GM18909 (cell line): ENCODE measurements around the gene RPL21.
"Not testable (repeated sequence)": the region's sequence is repeated elsewhere in the genome, so short reads cannot be mapped to it uniquely, and the experiment has no call there.

Source experiments
- ATAC-seq: cut with Tn5 transposase; IDR thresholded peaks from one replicate; pipeline ENCODE4 v1.9.1; 2021; ENCODE audit warnings: mild to moderate bottlenecking; ENCODE audit not compliant: unreplicated experiment, poor library complexity

Gene RPL21

DNA sequence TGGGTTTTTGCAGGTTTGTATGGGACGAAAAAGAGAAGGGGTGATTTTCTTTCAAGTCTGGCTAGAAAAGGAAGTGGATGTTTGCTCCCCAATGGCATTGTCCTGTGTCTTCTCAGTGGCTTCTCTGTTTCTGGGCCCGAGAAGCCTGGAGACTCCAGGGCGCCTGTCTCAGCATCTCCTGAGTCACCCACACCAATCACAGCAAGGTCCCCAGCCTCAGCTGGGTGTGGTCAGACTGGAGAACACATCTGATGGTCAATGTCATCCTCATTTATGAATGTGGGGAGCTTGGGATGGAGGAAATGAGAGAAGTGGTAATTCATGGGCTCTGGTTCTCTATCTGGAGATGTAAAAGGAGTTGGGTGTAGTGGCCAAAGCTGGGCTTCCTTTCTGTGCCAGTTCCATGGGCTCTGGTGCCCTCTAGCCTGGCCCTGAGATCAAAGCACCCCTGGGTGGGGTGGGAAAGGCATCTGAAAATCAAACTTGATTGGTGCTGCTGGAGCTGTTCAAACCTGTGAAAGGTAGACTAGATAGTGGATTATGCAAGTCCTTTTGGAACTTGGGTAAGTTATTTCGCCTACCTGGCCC, 32.6 kb downstream of the RPL21 start:
- ATAC-seq, result no peak

DNA sequence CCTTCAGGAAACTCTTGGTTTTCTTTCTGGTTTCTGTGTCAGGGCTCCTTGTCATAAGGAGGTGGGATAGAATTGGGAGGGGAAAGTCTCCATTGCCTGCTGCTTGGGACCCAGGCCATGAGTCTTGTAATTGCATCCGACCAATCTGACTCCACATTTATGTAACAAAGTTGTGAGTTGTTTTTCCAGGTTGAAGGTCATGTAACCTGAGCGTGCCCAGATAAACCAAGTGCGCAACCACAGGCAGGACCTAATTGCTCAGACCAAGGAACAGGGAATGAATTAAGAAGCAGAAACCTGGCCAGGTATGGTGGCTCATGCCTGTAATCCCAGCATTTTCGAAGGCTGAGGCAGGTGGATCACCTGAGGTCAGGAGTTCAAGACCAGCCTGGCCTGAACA, 37.0 kb downstream of the RPL21 start:
- ATAC-seq, result no peak

GRCh38 chr13:27289011-27289665, 37.8 kb downstream of the RPL21 start:
- ATAC-seq, result no peak

- no peak for ATAC-seq
Observed at GRCh38 chr13:27290715-27291114, 39.4 kb downstream of the RPL21 start.

DNA sequence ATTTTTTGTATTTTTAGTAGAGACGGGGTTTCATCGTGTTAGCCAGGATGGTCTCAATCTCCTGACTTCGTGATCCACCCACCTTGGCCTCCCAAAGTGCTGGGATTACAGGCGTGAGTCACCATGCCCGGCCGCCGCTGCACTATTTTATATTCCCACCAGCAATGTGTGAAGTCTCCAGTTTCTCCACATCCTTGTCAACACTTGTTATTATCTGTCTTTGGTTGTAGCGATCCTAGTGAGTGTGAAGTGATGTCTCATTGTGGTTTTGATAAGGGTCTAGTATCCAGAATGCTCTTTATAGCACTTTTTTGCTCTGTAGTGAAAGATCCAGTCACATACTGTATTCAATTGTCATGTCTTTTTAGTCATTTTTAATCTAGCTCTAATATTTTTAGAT, 40.6 kb downstream of the RPL21 start:
- not testable (repeated sequence) for ATAC-seq

DNA sequence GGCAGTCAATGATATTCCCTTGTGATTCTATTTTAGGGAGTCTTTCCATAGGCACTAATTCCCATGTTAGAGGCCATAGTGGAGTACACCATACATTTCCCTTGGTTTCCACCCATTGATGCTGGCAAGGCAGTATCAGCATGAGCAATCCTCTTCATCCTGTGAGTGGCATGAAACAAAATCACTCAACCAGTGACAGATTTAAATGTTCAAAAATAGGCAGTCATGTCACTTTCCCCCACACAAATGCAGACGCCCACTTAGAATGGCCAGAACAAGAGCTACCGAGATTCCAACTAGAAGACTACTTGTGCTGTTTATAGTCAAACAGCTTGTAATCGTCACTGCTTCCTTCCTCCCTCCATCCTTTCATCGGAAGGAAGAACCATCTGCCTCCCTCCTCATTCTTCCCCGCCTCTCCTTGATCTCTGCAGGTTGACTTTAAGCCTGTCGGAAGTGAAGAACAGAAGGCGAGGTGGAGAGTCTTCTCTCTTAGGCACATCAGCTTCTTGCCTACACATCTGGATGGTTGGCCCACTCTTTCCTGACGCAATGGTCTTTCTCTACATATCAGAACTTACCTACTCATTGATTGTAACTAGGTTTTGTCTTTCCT, 41.8 kb downstream of the RPL21 start:
- no peak for ATAC-seq

- no peak for ATAC-seq
Observed at GRCh38 chr13:27293873-27294515, 42.6 kb downstream of the RPL21 start.

- ATAC-seq, result no peak
Observed at GRCh38 chr13:27295096-27295495, 43.7 kb downstream of the RPL21 start.

- ATAC-seq, result no peak
Observed at GRCh38 chr13:27295660-27296059, 44.3 kb downstream of the RPL21 start.

GRCh38 chr13:27296496-27296895, 45.1 kb downstream of the RPL21 start:
- ATAC-seq, result no peak

GRCh38 chr13:27298849-27299248, 47.5 kb downstream of the RPL21 start:
- no peak for ATAC-seq

DNA sequence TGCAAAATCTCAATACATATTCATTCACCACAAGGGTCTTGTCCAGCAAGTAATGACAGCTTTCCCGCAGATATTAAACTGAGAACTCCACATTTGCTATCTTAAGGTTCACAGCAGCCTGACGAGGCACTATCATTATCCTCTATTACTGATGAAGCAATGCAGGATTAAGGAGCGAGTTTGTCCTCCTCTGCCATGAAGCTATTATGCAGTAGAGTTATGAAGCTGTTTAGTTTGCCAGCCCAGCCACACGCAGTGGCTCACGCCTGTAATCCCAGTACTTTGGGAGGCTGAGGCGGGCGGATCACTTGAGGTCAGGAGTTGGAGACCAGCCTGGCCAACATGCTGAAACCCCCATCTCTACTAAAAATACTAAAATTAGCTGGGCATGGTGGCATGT, 49.0 kb downstream of the RPL21 start:
- not testable (repeated sequence) for ATAC-seq

- ATAC-seq, result no peak
Observed at GRCh38 chr13:27300941-27301586, 49.7 kb downstream of the RPL21 start.

DNA sequence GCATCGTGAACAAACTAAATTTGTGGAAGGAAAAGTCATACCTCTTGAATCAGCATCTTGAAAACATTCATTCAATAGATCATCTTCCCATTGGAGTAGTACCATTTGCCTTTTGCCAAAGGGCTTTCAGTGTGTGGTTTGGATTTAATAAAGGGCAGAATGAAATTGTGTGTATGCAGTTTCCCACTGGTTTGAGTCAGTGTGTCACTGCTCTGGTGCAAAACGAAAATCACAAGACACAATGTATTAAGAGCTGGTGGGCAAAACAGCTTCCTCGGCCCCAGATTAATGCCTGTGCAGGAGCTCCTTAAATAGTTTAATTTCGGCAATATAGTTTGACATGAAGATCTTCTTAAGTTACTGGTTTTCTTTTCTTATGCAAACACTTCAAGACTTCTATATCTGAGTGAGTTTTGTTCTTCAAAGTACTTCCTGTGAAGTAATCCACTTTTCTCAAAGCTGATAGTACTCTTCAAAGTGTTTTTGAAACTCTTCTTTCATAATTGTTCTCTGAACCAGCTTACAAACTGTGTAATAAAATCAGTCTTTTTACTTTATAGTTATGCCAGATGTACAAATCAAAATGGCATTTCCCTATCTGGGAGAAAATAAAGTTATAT, 51.4 kb downstream of the RPL21 start:
- no peak for ATAC-seq

- no peak for ATAC-seq
Observed at GRCh38 chr13:27304099-27304498, 52.7 kb downstream of the RPL21 start.

DNA sequence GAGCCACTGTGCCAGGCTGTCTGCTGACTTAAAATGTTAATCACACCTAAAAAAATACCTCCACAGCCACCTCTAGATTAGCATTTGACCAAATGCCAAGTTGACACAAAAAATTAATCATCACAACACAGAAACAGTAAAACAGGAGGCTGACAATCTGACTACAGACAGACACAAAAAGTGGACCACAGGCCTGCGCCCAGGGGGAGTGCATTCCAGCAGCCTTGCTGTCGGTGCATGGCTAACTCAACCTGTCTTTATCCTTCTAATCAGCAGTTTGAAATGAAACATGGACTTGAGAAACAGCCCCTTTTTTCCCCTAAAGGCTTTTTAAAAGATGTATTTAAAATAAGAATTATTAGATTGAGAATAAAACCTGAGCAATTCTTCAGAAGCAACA, 53.3 kb downstream of the RPL21 start:
- no peak for ATAC-seq
